ENCODE measurements around the gene C2CD4A. TPM values are rescaled to one million over a fixed set of nuclear protein-coding genes. Genes with fewer than 3 reads are reported as not detected.

Gene C2CD4A
- total RNA-seq, 1 experiment from 2014 or later: not detected

- in situ Hi-C loops (cut with HindIII; ENCODE audit: low pct_unique_long_range_greater_than_20kb, low sequenced_read_pairs): no loop called here
- DNase-seq (ENCODE audit: low read depth, low spot score): no peak
These were observed 19.0 kb downstream of the C2CD4A start for GRCh38 chr15:62085740-62086139.

GRCh38 chr15:62087671-62088352, 21.0 kb downstream of the C2CD4A start:
- DNase-seq (ENCODE audit: low read depth, low spot score): peak; percentile 85
- in situ Hi-C loops (cut with HindIII; ENCODE audit: low pct_unique_long_range_greater_than_20kb, low sequenced_read_pairs): no loop called here

- in situ Hi-C loops (cut with HindIII; ENCODE audit: low pct_unique_long_range_greater_than_20kb, low sequenced_read_pairs): no loop called here
These were observed 21.5 kb downstream of the C2CD4A start for GRCh38 chr15:62088353-62088693.

GRCh38 chr15:62089616-62090015, 22.8 kb downstream of the C2CD4A start:
- DNase-seq (ENCODE audit: low read depth, low spot score): no peak
- in situ Hi-C loops (cut with HindIII; ENCODE audit: low pct_unique_long_range_greater_than_20kb, low sequenced_read_pairs): no loop called here

More at GRCh38 chr15:62088353-62088693, 21.5 kb downstream of the C2CD4A start:
- DNase-seq (ENCODE audit: low read depth, low spot score): no peak

GRCh38 chr15:62090988-62091387, 24.2 kb downstream of the C2CD4A start:
- in situ Hi-C loops (cut with HindIII; ENCODE audit: low pct_unique_long_range_greater_than_20kb, low sequenced_read_pairs): no loop called here
- no peak for DNase-seq (ENCODE audit: low read depth, low spot score)

GRCh38 chr15:62093809-62094208, 27.0 kb downstream of the C2CD4A start:
- no peak for DNase-seq (ENCODE audit: low read depth, low spot score)
- in situ Hi-C loops (cut with HindIII; ENCODE audit: low pct_unique_long_range_greater_than_20kb, low sequenced_read_pairs): no loop called here

GRCh38 chr15:62094388-62094787, 27.6 kb downstream of the C2CD4A start:
- in situ Hi-C loops (cut with HindIII; ENCODE audit: low pct_unique_long_range_greater_than_20kb, low sequenced_read_pairs): no loop called here
- DNase-seq (ENCODE audit: low read depth, low spot score): no peak

- in situ Hi-C loops (cut with HindIII; ENCODE audit: low pct_unique_long_range_greater_than_20kb, low sequenced_read_pairs): no loop called here
- no peak for DNase-seq (ENCODE audit: low read depth, low spot score)
These were observed 32.4 kb downstream of the C2CD4A start for GRCh38 chr15:62099094-62099601.

- DNase-seq (ENCODE audit: low read depth, low spot score): no peak
- in situ Hi-C loops (cut with HindIII; ENCODE audit: low pct_unique_long_range_greater_than_20kb, low sequenced_read_pairs): no loop called here
These were observed 36.7 kb downstream of the C2CD4A start for GRCh38 chr15:62103431-62103830.

GRCh38 chr15:62104401-62104800, 37.6 kb downstream of the C2CD4A start:
- in situ Hi-C loops (cut with HindIII; ENCODE audit: low pct_unique_long_range_greater_than_20kb, low sequenced_read_pairs): no loop called here
- no peak for DNase-seq (ENCODE audit: low read depth, low spot score)

- no peak for DNase-seq (ENCODE audit: low read depth, low spot score)
- in situ Hi-C loops (cut with HindIII; ENCODE audit: low pct_unique_long_range_greater_than_20kb, low sequenced_read_pairs): no loop called here
These were observed 38.1 kb downstream of the C2CD4A start for GRCh38 chr15:62104846-62105245.

GRCh38 chr15:62105266-62105665, 38.5 kb downstream of the C2CD4A start:
- in situ Hi-C loops (cut with HindIII; ENCODE audit: low pct_unique_long_range_greater_than_20kb, low sequenced_read_pairs): no loop called here
- DNase-seq (ENCODE audit: low read depth, low spot score): no peak

- DNase-seq (ENCODE audit: low read depth, low spot score): no peak
- in situ Hi-C loops (cut with HindIII; ENCODE audit: low pct_unique_long_range_greater_than_20kb, low sequenced_read_pairs): no loop called here
These were observed 39.3 kb downstream of the C2CD4A start for GRCh38 chr15:62106096-62106495.

- in situ Hi-C loops (cut with HindIII; ENCODE audit: low pct_unique_long_range_greater_than_20kb, low sequenced_read_pairs): no loop called here
- no peak for DNase-seq (ENCODE audit: low read depth, low spot score)
These were observed 40.9 kb downstream of the C2CD4A start for GRCh38 chr15:62107571-62108121.

- DNase-seq (ENCODE audit: low read depth, low spot score): no peak
- in situ Hi-C loops (cut with HindIII; ENCODE audit: low pct_unique_long_range_greater_than_20kb, low sequenced_read_pairs): no loop called here
These were observed 41.6 kb downstream of the C2CD4A start for GRCh38 chr15:62108411-62108810.

- DNase-seq (ENCODE audit: low read depth, low spot score): no peak
- in situ Hi-C loops (cut with HindIII; ENCODE audit: low pct_unique_long_range_greater_than_20kb, low sequenced_read_pairs): no loop called here
These were observed 42.7 kb downstream of the C2CD4A start for GRCh38 chr15:62109437-62109836.

GRCh38 chr15:62109982-62110851, 43.4 kb downstream of the C2CD4A start:
- no peak for DNase-seq (ENCODE audit: low read depth, low spot score)
- in situ Hi-C loops (cut with HindIII; ENCODE audit: low pct_unique_long_range_greater_than_20kb, low sequenced_read_pairs): no loop called here

- in situ Hi-C loops (cut with HindIII; ENCODE audit: low pct_unique_long_range_greater_than_20kb, low sequenced_read_pairs): no loop called here
- no peak for DNase-seq (ENCODE audit: low read depth, low spot score)
These were observed 45.3 kb downstream of the C2CD4A start for GRCh38 chr15:62112081-62112480.
